ENCODE results near the gene P4HA3. TPM values are rescaled to one million over a fixed set of nuclear protein-coding genes. Genes with fewer than 3 reads are reported as not detected.

The P4HA3 gene
- total RNA-seq (10 to 100 TPM in 1 of 2 donors, 1 to 10 TPM in 1; 2.0 to 12.1 TPM), polyA plus RNA-seq (ENCODE audit: insufficient read length in 6 of 6) (1 to 10 TPM; 1.3 to 2.7 (median 2.5) TPM)
- long read RNA-seq, donor 1, partial matches to known transcripts = 0 of 23 reads
- long read RNA-seq, donor 1, other reads (novel, unspliced or antisense) = 23 of 23 reads
- long read RNA-seq, donor 2 = 0 reads
- long read RNA-seq, donor 3 = 0 reads
- long read RNA-seq, donor 4, transcript P4HA3-201 (13 exons, 2,274 nt) = major isoform, 6 of 13 reads
- long read RNA-seq, donor 4, partial matches to known transcripts = 4 of 13 reads
- long read RNA-seq, donor 4, other reads (novel, unspliced or antisense) = 3 of 13 reads
- long read RNA-seq, donor 5, partial matches to known transcripts = 0 of 1 reads
- long read RNA-seq, donor 5, other reads (novel, unspliced or antisense) = 0 of 1 reads
- long read RNA-seq, donor 6, partial matches to known transcripts = 49 of 51 reads
- long read RNA-seq, donor 6, other reads (novel, unspliced or antisense) = 0 of 51 reads
- long read RNA-seq, donor 7 = 0 reads
- long read RNA-seq, donor 8 = 0 reads
- long read RNA-seq, donor 9 = 0 reads
- long read RNA-seq, donor 10, partial matches to known transcripts = 0 of 2 reads
- long read RNA-seq, donor 10, other reads (novel, unspliced or antisense) = 0 of 2 reads
- long read RNA-seq, donor 11 = 0 reads
- long read RNA-seq, donor 12, partial matches to known transcripts = 0 of 1 reads
- long read RNA-seq, donor 12, other reads (novel, unspliced or antisense) = 0 of 1 reads

DNA sequence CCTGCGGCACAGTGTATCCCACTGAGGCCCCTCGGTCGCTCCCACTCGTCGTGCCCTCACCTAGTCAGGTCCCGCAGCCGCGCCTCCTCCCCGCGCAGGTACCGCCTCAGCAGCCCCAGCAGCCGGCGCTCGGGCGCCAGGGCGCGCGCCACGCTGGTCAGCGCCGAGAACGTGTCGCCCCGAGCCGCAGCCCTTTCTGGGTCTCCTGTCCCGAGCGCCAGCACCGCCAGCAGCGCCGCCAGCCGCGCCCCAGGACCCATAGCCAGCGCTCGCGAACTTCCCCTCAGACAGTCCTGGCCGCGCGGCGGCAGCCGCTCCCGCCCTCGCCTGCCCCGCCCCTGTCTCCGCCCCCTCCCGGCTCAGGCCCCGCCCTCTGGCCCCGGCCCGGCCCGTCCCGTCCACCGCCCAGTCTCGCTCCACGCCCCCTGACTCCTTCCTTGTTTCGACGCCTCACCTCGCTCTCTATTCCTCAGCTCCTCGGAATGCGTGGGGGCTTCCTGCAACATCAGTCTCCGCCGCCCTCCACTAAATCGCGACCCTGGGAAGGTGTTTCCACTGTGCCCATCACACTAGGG, at the start of gene P4HA3:
TSS of gene P4HA3 (minus strand) at position 289 of the 575 bp plus-strand sequence. CDS start at position 260, 29 bp downstream.
- Histone ChIP-seq H3K9me3 (peaks cover 0 to 6% of the 10 kb centered on the region in 2 donors), H3K4me1 (peaks cover 0 to 8% of the 10 kb centered on the region in 2 donors), H3K36me3 (no peaks in the 10 kb centered on the region), H3K27ac (peak within 1 kb of the TSS in 1 of 2 donors; percentile 28), H3K27me3 (peaks cover 0 to 22% of the 10 kb centered on the region in 2 donors), H3K4me3 (peak within 1 kb of the TSS; percentile 43 to 47)
- TF ChIP-seq, protein P1, sequence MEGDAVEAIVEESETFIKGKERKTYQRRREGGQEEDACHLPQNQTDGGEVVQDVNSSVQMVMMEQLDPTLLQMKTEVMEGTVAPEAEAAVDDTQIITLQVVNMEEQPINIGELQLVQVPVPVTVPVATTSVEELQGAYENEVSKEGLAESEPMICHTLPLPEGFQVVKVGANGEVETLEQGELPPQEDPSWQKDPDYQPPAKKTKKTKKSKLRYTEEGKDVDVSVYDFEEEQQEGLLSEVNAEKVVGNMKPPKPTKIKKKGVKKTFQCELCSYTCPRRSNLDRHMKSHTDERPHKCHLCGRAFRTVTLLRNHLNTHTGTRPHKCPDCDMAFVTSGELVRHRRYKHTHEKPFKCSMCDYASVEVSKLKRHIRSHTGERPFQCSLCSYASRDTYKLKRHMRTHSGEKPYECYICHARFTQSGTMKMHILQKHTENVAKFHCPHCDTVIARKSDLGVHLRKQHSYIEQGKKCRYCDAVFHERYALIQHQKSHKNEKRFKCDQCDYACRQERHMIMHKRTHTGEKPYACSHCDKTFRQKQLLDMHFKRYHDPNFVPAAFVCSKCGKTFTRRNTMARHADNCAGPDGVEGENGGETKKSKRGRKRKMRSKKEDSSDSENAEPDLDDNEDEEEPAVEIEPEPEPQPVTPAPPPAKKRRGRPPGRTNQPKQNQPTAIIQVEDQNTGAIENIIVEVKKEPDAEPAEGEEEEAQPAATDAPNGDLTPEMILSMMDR (IDR thresholded peaks at IDR 0.05) = no peak
- DNase-seq = peak in 3 of 4 donors; percentile 51 to 96 (median 85)
- intact Hi-C loops (cut with DNase I) = no loop called here
- peak; percentile 99 for ATAC-seq

DNA sequence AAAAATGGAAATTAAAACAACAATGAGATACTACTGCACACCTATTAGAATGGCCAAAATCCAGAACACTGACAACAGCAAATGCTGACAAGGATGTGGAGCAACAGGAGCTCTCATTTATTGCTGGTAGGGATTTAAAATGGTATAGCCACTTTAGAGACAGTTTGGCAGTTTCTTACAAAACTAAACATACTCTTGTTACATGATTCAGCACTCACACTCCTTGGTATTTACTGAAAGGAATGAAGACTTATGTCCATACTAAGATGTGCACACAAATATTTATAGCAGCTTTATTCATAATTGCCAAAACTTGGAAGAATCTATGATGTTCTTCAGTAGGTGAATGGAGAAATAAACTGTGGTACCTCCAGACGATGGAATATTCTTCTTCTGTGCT, 46.0 kb upstream of the P4HA3 start:
- Histone ChIP-seq H3K36me3 (peaks cover 0 to 17% of the 10 kb centered on the region in 2 donors), H3K4me1 (no peaks in the 10 kb centered on the region), H3K9me3 (peaks cover 0 to 1% of the 10 kb centered on the region in 2 donors), H3K4me3 (no peak overlapping the region), H3K27ac (no peak overlapping the region), H3K27me3 (no peaks in the 10 kb centered on the region)
- DNase-seq (no peak), ATAC-seq (no peak)
- TF ChIP-seq, protein P1 (IDR thresholded peaks at IDR 0.05) = no peak
- intact Hi-C loops (cut with DNase I) = no loop called here

DNA sequence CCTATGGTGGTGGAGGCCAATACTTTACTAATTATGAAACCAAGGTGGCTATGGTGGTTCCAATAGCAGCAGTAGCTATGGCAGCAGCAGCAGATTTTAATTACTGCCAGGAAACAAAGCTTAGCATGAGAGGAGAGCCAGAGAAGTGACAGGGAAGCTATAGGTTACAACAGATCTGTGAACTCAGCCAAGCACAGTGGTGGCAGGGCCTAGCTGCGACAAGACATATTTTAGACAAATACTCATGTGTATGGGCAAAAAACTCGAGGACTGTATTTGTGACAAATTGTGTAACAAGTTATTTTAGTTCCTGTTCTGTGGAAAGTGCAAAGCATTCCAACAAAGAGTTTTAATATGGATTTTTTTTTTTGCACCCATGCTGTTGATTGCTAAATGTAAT, 44.2 kb upstream of the P4HA3 start:
- no peak overlapping the region for H3K4me3 ChIP-seq
- H3K9me3 ChIP-seq = no peaks in the 10 kb centered on the region
- peaks cover 0 to 12% of the 10 kb centered on the region in 2 donors for H3K36me3 ChIP-seq
- no peak for ATAC-seq
- H3K27me3 ChIP-seq = no peaks in the 10 kb centered on the region
- no peak overlapping the region for H3K27ac ChIP-seq
- intact Hi-C loops (cut with DNase I) = no loop called here
- H3K4me1 ChIP-seq = no peaks in the 10 kb centered on the region
- no peak for DNase-seq
- TF ChIP-seq, protein P1 (IDR thresholded peaks at IDR 0.05) = no peak

DNA sequence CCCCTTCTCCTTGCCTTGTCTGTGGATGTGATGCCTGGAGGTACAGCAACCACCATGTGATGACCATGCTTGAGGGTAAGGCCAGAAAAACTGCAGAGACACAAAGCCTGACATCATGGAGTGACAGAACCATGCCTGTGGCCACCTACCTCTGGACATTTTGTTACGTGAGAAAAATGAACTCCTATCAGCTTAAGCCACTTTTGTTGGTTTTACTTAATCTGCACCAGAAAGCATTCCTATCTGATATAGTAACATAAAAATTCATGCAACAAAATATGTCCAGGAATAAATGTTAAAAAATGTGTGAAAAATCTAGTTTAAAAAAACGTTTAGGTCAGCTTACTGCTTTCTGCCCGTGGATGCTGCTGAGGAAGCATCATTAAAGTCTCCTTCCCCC, 42.6 kb upstream of the P4HA3 start:
- H3K36me3 ChIP-seq = peaks cover 0 to 3% of the 10 kb centered on the region in 2 donors
- H3K4me1 ChIP-seq = no peaks in the 10 kb centered on the region
- intact Hi-C loops (cut with DNase I) = no loop called here
- DNase-seq (no peak), ATAC-seq (no peak)
- no peaks in the 10 kb centered on the region for H3K27me3 ChIP-seq
- H3K27ac ChIP-seq = no peak overlapping the region
- H3K9me3 ChIP-seq = no peaks in the 10 kb centered on the region
- H3K4me3 ChIP-seq = no peak overlapping the region
- TF ChIP-seq, protein P1 (IDR thresholded peaks at IDR 0.05) = no peak

DNA sequence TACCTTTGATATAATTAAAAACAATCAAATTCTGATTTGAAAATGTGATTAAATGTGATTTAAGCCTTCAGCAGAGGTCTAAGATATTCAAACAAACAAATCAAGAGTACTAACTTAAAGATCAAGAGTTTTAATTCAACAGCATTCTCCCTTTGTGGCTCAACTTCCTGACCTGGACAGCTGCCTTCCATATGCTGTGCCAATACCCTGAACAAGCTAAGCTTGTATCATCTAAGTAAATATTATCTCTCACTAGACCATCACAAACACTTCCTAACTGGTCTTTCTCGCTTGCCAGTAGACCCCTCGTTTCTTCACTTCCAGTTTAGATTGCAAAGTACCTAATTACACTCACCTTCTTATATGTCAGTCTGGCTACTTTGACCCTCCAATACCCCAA, 35.9 kb upstream of the P4HA3 start:
- Histone ChIP-seq H3K9me3 (no peaks in the 10 kb centered on the region), H3K36me3 (peaks cover 0 to 13% of the 10 kb centered on the region in 2 donors), H3K27ac (no peak overlapping the region), H3K4me1 (no peaks in the 10 kb centered on the region), H3K4me3 (no peak overlapping the region), H3K27me3 (no peaks in the 10 kb centered on the region)
- intact Hi-C loops (cut with DNase I) = no loop called here
- no peak for DNase-seq
- TF ChIP-seq, protein P1 (IDR thresholded peaks at IDR 0.05) = no peak
- ATAC-seq = no peak
